Right lobe of liver (tissue), 6 donors: Measurements from ENCODE around the gene KIF5C. TPM values are rescaled to one million over a fixed set of nuclear protein-coding genes. Genes with fewer than 3 reads are reported as not detected.

Experiments used
- ATAC-seq, 4 donors: fragments of 200-7000 bp; cut with Tn5 transposase; one replicate each; pipeline ENCODE4 v1.9.1; 2020; ENCODE audit warnings: mild to moderate bottlenecking in 4 of 4, moderate library complexity in 4 of 4
- DNase-seq, 3 donors: peaks; one replicate each; pipeline ENCODE4 v3.0.0-alpha.2; 2020
- H3K27ac ChIP-seq, 3 donors: fragments of 200-600 bp; one replicate each; pipeline ENCODE4 v1.8.0; 2022
- H3K27me3 ChIP-seq, 2 donors: fragments of 200-600 bp; one replicate each; pipeline ENCODE4 v1.8.0; 2022
- H3K36me3 ChIP-seq, 4 donors: fragments of 200-600 bp; sonication (generic) in 1 of 4; one replicate each; pipeline versions ENCODE4 v1.5.1 to v1.8.0; 2017 to 2022; ENCODE audit warnings: control low read depth in 1 of 4
- H3K4me1 ChIP-seq, 4 donors: fragments of 200-600 bp; sonication (generic) in 1 of 4; one replicate each; pipeline versions ENCODE4 v1.5.1 to v1.8.0; 2017 to 2022; ENCODE audit warnings: control low read depth in 1 of 4
- H3K4me3 ChIP-seq, 3 donors: fragments of 200-600 bp; one replicate each; pipeline ENCODE4 v1.8.0; 2022
- H3K9me3 ChIP-seq, 4 donors: fragments of 200-600 bp; sonication (generic) in 1 of 4; one replicate each; pipeline versions ENCODE4 v1.5.1 to v1.8.0; 2017 to 2022; ENCODE audit warnings: control low read depth in 1 of 4
- CTCF ChIP-seq, 4 donors: fragments of 200-600 bp in 3 of 4; fragments of 450-650 bp in 1 of 4; IDR thresholded peaks; one replicate each; pipeline versions ENCODE4 v1.5.1 to v1.8.0; 2016 to 2022; ENCODE audit warnings: antibody characterized with exemption in 4 of 4, mild to moderate bottlenecking in 2 of 4
- POLR2A ChIP-seq: fragments of 450-650 bp; IDR thresholded peaks from one replicate; pipeline ENCODE4 v1.6.1; 2017; ENCODE audit warnings: antibody characterized with exemption, mild to moderate bottlenecking
- WGBS: methylation state at CpG from one replicate; pipeline ENCODE4 v1.1.6; 2018; ENCODE audit warnings: low coverage, low lambda C conversion rate; ENCODE audit not compliant: insufficient coverage; ENCODE audit errors: missing lambda C conversion rate; 5-methylcytosine and 5-hydroxymethylcytosine counted together
- intact Hi-C, 2 donors: fragments of 100-400 bp; cut with DNase I; formaldehyde crosslinking; loops; one replicate each; pipeline versions ENCODE4 v1.11.2 to v1.14.1; 2022
- total RNA-seq, 6 experiments: library from RNA; depleted of rRNA in 2 of 6; stranded (reverse); fragments of >200 nt in 2 of 6; fragmentation: NEBNext Ultra II Directional in 3 of 6; extraction: Animal tissue kit (Norgen Biotek cat#: 25700) in 3 of 6; gene quantifications; one replicate each; pipeline versions ENCODE4 v1.1.0 to v1.2.4, GENCODE V29; 2016 to 2023
- donor health status: DM: no; HTN: yes; CAD: no.
- donor health status: DM: no; HTN: no; CAD: no.
- donor health status: DM: no; HTN: no; CAD: no.
- donor health status: DM: no; HTN: yes; CAD: no.
- donor health status: DM: no; HTN: yes; CAD: no.

KIF5C gene
- total RNA-seq, 6 experiments from 2014 or later: 0.07 to 1.1 (median 0.34) TPM

GRCh38 chr2:148944536-148944935, 69.5 kb downstream of the KIF5C start:
- Histone ChIP-seq H3K4me1 (no peaks in the 10 kb centered on the region), H3K27me3 (no peaks in the 10 kb centered on the region), H3K27ac (no peak overlapping the region), H3K4me3 (no peak overlapping the region), H3K36me3 (no peaks in the 10 kb centered on the region), H3K9me3 (no peaks in the 10 kb centered on the region)
- no peak for TF ChIP-seq POLR2A
- TF ChIP-seq CTCF (IDR thresholded peaks at IDR 0.05): no peak
- ATAC-seq: no peak
- DNase-seq: no peak
- intact Hi-C loops: no loop called here
- 58% methylated on average over 4 of the region's 4 CpGs for WGBS

GRCh38 chr2:148947299-148947698, 72.3 kb downstream of the KIF5C start:
- no peaks in the 10 kb centered on the region for H3K36me3 ChIP-seq
- TF ChIP-seq CTCF (IDR thresholded peaks at IDR 0.05): no peak
- no peak for TF ChIP-seq POLR2A
- ATAC-seq (no peak), DNase-seq (no peak)
- 97% methylated on average over 5 of the region's 7 CpGs for WGBS
- intact Hi-C loops: no loop called here
- no peaks in the 10 kb centered on the region for H3K9me3 ChIP-seq
- no peak overlapping the region for H3K4me3 ChIP-seq
- no peak overlapping the region for H3K27ac ChIP-seq
- no peaks in the 10 kb centered on the region for H3K27me3 ChIP-seq
- no peaks in the 10 kb centered on the region for H3K4me1 ChIP-seq

- Histone ChIP-seq H3K36me3 (no peaks in the 10 kb centered on the region), H3K4me1 (no peaks in the 10 kb centered on the region), H3K4me3 (no peak overlapping the region), H3K27me3 (no peaks in the 10 kb centered on the region), H3K27ac (no peak overlapping the region), H3K9me3 (no peaks in the 10 kb centered on the region)
- TF ChIP-seq POLR2A (no peak), CTCF (IDR thresholded peaks at IDR 0.05) (no peak)
- DNase-seq: no peak
- no peak for ATAC-seq
- WGBS: 49% methylated on average over 5 of the region's 5 CpGs
- intact Hi-C loops: no loop called here
Observed at GRCh38 chr2:148948868-148949267, 73.8 kb downstream of the KIF5C start.

GRCh38 chr2:148949348-148949747, 74.3 kb downstream of the KIF5C start:
- no peaks in the 10 kb centered on the region for H3K36me3 ChIP-seq
- H3K27me3 ChIP-seq: no peaks in the 10 kb centered on the region
- 65% methylated on average over 6 of the region's 7 CpGs for WGBS
- no peaks in the 10 kb centered on the region for H3K4me1 ChIP-seq
- H3K4me3 ChIP-seq: no peak overlapping the region
- no peak overlapping the region for H3K27ac ChIP-seq
- intact Hi-C loops: no loop called here
- no peak for DNase-seq
- no peak for ATAC-seq
- TF ChIP-seq CTCF (IDR thresholded peaks at IDR 0.05): no peak
- no peak for TF ChIP-seq POLR2A
- no peaks in the 10 kb centered on the region for H3K9me3 ChIP-seq

- ATAC-seq (no peak), DNase-seq (no peak)
- H3K27me3 ChIP-seq: no peaks in the 10 kb centered on the region
- no peaks in the 10 kb centered on the region for H3K4me1 ChIP-seq
- H3K4me3 ChIP-seq: no peak overlapping the region
- H3K36me3 ChIP-seq: no peaks in the 10 kb centered on the region
- intact Hi-C loops: no loop called here
- TF ChIP-seq POLR2A (no peak), CTCF (IDR thresholded peaks at IDR 0.05) (no peak)
- no peaks in the 10 kb centered on the region for H3K9me3 ChIP-seq
- 63% methylated on average over 5 of the region's 5 CpGs for WGBS
- no peak overlapping the region for H3K27ac ChIP-seq
Observed at GRCh38 chr2:148952621-148953020, 77.6 kb downstream of the KIF5C start.
